NCI-H1092 (cell line): ENCODE results near the gene ZDHHC1.
"Not testable (repeated sequence)": the region's sequence is repeated elsewhere in the genome, so short reads cannot be mapped to it uniquely, and the experiment has no call there.

Experiments used
- DNase-seq: peaks from one replicate; lab custom pipeline; 2025; lab: John Stamatoyannopoulos, UW

Gene ZDHHC1

DNA sequence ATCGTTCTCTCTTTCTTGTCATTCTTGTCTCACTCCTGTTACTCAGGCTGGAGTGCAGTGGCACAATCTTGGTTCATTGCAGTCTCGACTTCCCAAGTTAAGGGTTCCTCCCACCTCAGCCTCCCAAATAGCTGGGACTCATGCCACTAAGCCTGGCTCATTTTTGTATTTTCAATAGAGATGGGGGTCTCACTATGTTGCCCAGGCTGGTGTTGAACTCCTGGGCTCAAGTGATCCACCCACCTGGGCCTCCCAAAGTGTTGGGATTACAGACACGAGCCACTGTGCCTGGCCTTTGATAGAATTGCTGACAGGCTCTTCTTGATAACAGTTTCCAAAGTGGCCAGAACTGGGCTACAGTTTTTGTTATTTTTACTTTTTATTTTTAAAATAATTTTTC is 55.2 kb downstream of the ZDHHC1 start:
- no peak for DNase-seq

DNA sequence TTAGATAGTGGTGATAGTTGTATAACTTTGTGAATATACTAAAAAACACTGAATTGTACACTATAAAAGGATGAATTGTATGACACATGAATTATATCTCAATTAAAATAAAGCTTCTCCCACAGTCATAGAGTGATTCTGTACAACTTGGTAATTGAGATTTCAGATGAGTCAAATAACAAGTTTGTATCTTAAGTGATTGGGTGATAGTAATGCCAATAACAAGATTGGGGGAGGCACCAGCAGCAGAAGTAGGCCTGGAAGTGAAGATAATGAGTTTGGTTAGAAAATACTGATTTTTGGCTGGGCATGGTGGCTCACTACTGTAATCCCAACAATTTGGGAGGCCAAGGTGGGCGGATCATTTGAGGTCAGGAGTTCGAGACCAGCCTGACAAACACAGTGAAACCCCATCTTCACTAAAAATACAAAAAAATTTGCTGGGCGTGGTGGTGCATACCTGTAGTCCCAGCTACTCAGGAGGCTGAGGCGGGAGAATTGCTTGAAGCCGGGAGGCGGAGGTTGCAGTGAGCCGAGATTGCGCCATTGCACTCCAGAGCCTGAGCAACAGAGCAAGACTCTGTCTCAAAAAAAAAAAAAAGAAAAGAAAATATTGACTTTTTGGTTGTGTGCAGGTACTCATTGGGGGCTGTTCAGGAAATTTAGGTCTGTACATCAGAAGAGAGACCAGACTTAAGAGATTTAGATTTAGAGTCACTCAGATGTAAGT is 56.6 kb downstream of the ZDHHC1 start:
- DNase-seq = not testable (repeated sequence)

DNA sequence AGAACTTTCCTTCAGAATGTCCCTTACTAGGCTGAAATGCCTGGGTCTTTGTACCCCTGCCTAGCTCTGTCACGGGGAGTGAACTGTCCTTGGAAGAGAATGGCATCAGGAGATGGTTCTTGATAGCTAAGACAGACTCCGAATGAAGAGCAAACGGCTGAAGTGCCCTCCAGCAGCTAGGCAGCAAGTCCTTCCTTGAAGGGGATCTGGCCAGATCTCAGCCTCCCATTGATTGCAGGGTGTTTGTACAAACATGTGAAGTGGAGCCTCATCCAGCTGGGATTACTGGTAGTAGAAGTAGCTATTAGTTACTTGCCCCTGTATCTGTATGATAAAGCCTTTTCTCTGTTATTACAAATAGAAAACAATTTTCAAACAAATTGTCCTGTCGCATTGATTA is 58.7 kb downstream of the ZDHHC1 start:
- DNase-seq = peak; percentile 28

DNA sequence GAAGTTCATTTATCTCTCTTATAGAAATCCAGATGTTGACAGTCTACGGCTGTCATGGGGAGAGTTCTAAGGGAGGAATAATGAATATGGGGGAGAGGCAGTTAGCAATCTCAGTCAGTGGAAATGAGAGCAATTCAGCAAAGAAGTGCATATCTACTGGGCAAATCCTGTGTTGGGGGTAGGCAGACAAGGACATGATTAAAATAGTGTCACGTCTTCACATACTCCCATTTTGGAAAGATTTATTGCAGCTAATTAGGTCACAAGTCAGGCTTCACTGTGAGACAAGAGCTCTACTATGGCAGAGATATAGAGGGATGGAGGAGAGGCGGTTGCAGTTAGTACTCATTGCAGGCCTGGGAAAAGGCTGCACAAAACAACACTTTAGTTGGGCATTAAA is 59.9 kb downstream of the ZDHHC1 start:
- DNase-seq = no peak

DNA sequence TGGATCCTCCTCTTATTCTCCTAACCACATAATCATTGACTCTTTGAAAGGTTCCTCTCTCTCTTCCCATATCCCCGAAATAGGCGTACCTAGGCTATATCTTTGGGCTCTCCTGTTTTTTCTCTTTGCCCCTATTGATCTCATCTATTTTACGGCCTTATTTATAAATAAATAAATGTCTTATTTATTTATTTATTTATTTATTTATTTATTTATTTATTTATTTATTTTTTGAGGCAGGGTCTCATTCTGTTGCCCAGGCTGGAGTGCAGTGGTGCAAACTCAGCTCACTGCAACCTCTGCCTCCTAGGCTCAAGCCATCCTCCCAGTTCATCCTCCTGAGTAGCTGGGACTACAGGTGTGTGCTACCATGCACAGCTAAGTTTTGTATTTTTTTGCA is 63.8 kb downstream of the ZDHHC1 start:
- not testable (repeated sequence) for DNase-seq

DNA sequence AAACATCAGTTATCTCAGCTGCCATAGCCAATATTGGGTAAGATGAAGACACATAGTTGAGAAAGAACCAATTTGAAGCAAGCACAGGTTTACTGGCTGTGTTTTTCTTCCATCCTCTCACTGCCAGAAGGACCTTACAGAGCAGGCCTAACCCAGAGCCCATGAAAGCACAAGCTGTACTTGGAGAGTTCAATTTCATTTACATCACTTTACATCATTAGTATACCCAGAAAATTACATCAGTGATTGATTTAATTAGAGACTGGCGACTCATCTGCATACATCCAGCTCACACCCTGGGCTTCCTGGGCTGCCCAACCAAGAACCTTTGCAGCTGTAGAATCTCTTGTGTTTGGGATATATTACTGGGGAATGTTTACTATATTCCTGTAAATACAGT is 66.0 kb downstream of the ZDHHC1 start:
- no peak for DNase-seq

DNA sequence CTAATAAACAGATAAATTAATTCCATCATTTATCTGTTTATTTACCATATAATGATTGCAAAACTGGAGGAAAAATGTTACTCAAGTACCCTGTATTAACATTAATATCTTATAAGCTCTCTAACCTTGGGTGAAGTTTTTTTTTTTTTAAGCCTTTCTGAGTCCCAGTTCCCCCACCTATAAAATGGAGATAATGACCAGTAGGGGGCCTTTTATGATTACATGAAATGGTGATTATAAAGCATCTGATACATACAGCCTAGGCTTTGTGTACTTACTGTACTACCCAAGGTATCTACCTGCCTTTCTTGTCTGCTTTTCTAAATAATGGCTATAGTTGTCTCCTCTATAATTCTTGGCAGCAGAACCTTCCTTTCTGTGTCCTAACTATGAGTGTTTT is 67.1 kb downstream of the ZDHHC1 start:
- peak; percentile 20 for DNase-seq

DNA sequence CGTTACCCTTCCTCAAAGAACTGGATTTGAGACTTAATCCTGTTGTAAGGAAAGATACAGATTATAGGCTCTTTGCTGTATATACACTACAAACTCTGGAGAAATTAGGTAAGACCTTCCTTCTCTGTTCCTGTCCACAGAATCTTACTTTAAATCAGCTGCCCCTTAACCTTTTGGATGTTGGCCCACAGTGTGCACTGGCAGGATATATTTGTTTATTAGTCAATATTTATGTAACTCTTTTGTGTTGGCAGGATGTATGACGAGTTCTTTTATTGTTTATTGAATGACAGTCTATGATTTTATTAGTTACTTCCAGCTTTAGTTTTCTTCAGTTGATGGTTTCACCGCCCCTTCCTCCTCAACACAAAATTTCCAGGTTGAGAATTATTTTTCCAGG is 69.9 kb downstream of the ZDHHC1 start:
- no peak for DNase-seq

DNA sequence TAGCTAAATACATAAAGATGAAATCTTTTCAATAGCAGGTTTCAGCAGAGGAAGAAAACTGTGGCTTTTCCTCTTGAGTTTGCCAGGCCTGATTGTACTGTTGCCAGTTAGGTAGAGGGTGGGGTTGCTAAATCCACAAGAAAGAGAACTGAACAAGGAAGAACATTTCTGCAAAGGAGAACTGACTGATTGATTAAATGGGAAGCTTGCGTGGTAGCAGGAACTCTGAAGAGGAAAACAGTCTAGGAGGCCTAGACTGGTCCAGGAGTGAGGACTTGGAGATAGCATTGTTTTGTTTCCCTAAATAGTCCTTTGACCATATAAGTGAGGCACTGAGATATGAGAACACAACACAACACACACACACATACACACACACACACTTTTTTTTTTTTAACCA is 70.9 kb downstream of the ZDHHC1 start:
- DNase-seq = no peak
